GM10847 (cell line): ENCODE measurements around the gene CDC42EP4.

Experiments
- POLR2A ChIP-seq: IDR thresholded peaks from 2 replicates; pipeline ENCODE4 v1.6.1; 2011; ENCODE audit not compliant: insufficient read length; ENCODE audit errors: extremely low read depth

Gene CDC42EP4

DNA sequence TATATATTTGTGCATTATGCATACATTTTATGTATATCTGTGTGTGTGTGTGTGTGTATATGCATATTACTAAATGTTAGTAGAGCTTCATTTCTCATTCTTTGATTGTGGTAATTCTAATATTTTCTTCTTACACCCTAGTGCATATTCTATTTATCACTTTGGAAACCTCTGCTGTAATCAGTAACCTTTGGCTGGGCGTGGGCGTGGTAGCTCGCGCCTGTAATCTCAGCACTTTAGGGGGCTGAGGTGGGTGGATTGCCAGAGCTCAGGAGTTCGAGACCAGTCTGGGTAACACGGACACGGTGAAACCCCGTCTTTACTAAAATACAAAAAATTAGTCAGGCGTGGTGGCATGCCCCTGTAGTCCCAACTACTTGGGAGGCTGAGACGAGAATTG lies 77.1 kb downstream of the CDC42EP4 start:
- no peak for TF ChIP-seq POLR2A
